Aortic smooth muscle cell (primary cell): ENCODE data around the gene ADGRG3. TPM values are rescaled to one million over a fixed set of nuclear protein-coding genes. Genes with fewer than 3 reads are reported as not detected.

Experiments used
- total RNA-seq: library from RNA; depleted of rRNA; stranded (reverse); fragments of >200 nt; gene quantifications from 2 replicates; pipeline ENCODE4 v1.2.3, GENCODE V29; 2014

ADGRG3 gene
- total RNA-seq = not detected in 2 replicates

GRCh38 chr16:57668263-57668571, at the start of gene ADGRG3:
Gene ADGRG3, plus strand, starts transcription at chr16:57668306. Its CDS starts 42 bp downstream, at chr16:57668348.

GRCh38 chr16:57628008-57628781, 39.9 kb upstream of the ADGRG3 start, which contains the start of gene ADGRG1:
Gene ADGRG1, plus strand, starts transcription at chr16:57628630. Its CDS starts 21,658 bp downstream, at chr16:57650288.

GRCh38 chr16:57694725-57695679, 26.9 kb downstream of the ADGRG3 start, which contains the start of gene DRC7:
Gene DRC7, plus strand, starts transcription at chr16:57694806. Its CDS starts 3,144 bp downstream, at chr16:57697950.

GRCh38 chr16:57735755-57736418, 67.8 kb downstream of the ADGRG3 start, which contains the start of gene KATNB1:
Gene KATNB1, plus strand, starts transcription at chr16:57735770. Its CDS starts 1,474 bp downstream, at chr16:57737244.

Other genes with a start within 250 kb of the ADGRG3 start
- 43.6 and 45.6 TPM in 2 replicates for gene CIAPIN1, start 220.9 kb upstream of the ADGRG3 start, total RNA-seq
- gene COQ9, start 220.8 kb upstream of the ADGRG3 start, total RNA-seq = 42.1 and 45.6 TPM in 2 replicates
- gene POLR2C, start 205.6 kb upstream of the ADGRG3 start, total RNA-seq = 95.4 and 107 TPM in 2 replicates
- gene DOK4, start 181.8 kb upstream of the ADGRG3 start, total RNA-seq = 41.1 and 42.9 TPM in 2 replicates
- 11.9 and 12.4 TPM in 2 replicates for gene CCDC102A, start 131.7 kb upstream of the ADGRG3 start, total RNA-seq
- gene ADGRG5, start 125.7 kb upstream of the ADGRG3 start, total RNA-seq = not detected in 2 replicates
- 5.2 and 9.0 TPM in 2 replicates for gene ADGRG1, start 39.7 kb upstream of the ADGRG3 start, total RNA-seq
- not detected in 2 replicates for gene DRC7, start 26.5 kb downstream of the ADGRG3 start, total RNA-seq
- gene KATNB1, start 67.5 kb downstream of the ADGRG3 start, total RNA-seq = 19.6 and 25.0 TPM in 2 replicates
- 52.8 and 62.6 TPM in 2 replicates for gene KIFC3, start 134.2 kb downstream of the ADGRG3 start, total RNA-seq